Stomach (tissue), 4 donors: ENCODE results near the gene SCD.

Source experiments
- POLR2A ChIP-seq, 4 donors: fragments of 450-650 bp; IDR thresholded peaks; one replicate each; pipeline ENCODE4 v1.6.1; 2016; ENCODE audit warnings: antibody characterized with exemption in 4 of 4, control low read depth in 2 of 4, mild to moderate bottlenecking in 1 of 4, moderate library complexity in 1 of 4
- TF ChIP-seq, protein P1 (sequence below), 7 experiments: fragments of 450-650 bp in 4 of 7; fragments of 200-600 bp in 3 of 7; sonication (generic) in 3 of 7; IDR thresholded peaks; one replicate each; pipeline ENCODE4 v1.5.1; 2016 to 2019; ENCODE audit warnings: antibody characterized with exemption in 7 of 7, control low read depth in 2 of 7, mild to moderate bottlenecking in 1 of 7

DNA sequence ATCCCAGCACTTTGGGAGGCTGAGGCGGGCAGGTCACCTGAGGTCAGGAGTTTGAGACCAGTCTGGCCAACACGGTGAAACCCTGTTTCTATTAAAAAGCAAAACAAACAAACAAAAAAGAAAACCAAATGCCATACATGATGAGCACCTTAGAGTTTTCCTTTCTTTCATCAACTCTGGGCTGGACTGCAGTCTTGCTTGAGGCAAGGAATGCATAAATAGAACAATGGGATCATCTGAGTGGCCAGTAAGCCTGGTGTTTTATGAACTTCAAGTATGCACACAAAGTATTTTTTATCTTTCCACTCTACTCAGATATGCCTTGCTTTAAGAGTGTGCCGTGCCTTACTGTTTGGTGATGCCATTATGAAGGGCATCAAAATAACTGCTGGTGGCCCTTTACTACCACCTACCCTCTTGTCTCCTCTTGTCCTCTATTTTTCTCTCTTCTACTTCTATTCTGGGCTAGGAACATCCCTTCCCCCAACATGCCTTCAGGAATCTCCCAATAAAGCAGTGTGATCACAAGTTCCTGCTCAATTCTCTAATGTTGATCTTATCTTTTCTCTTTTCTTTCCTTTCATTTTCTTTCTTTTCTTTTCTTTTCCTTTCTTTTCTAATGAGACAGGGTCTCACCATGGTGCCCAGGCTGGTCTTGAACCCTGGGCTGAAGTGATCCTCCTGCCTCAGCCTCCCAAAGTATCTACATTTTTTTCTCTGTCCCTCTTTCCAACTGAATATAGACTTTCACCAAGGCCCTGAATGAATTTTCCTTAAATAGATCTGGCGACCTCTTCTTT, 10.2 kb downstream of the SCD start:
- TF ChIP-seq, protein P1, sequence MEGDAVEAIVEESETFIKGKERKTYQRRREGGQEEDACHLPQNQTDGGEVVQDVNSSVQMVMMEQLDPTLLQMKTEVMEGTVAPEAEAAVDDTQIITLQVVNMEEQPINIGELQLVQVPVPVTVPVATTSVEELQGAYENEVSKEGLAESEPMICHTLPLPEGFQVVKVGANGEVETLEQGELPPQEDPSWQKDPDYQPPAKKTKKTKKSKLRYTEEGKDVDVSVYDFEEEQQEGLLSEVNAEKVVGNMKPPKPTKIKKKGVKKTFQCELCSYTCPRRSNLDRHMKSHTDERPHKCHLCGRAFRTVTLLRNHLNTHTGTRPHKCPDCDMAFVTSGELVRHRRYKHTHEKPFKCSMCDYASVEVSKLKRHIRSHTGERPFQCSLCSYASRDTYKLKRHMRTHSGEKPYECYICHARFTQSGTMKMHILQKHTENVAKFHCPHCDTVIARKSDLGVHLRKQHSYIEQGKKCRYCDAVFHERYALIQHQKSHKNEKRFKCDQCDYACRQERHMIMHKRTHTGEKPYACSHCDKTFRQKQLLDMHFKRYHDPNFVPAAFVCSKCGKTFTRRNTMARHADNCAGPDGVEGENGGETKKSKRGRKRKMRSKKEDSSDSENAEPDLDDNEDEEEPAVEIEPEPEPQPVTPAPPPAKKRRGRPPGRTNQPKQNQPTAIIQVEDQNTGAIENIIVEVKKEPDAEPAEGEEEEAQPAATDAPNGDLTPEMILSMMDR (IDR thresholded peaks at IDR 0.05), result no peak
- TF ChIP-seq POLR2A (IDR thresholded peaks at IDR 0.05), result no peak
